ENCODE data around the gene MFSD1. TPM values are rescaled to one million over a fixed set of nuclear protein-coding genes. Genes with fewer than 3 reads are reported as not detected.

The MFSD1 gene
- polyA plus RNA-seq, 3 donors = 110 to 262 (median 225) TPM

- Histone ChIP-seq H4K20me1 (ENCODE audit: insufficient read depth, low read length) (no peaks in the 10 kb centered on the region), H3K9ac (ENCODE audit: insufficient read depth, low read length, poor library complexity, severe bottlenecking) (no peak overlapping the region), H3K27ac (ENCODE audit: low read depth in 1 of 2, low read length in 2 of 2) (no peak overlapping the region), H3K79me2 (ENCODE audit: insufficient read depth, low read length) (no peaks in the 10 kb centered on the region), H2AFZ (ENCODE audit: insufficient read depth, low read depth, low read length, poor library complexity, severe bottlenecking) (no peak overlapping the region), H3K9me3 (replicated peaks in 1 of 2; ENCODE audit: control insufficient read depth in 1 of 2, insufficient read depth in 1 of 2, low read length in 2 of 2) (no peaks in the 10 kb centered on the region), H3K4me1 (ENCODE audit: control insufficient read depth in 1 of 2, insufficient read depth in 2 of 2, low read length in 2 of 2) (no peaks in the 10 kb centered on the region), H3K27me3 (ENCODE audit: control insufficient read depth in 2 of 2, insufficient read depth in 2 of 2, low read length in 2 of 2) (no peaks in the 10 kb centered on the region), H3K36me3 (replicated peaks in 1 of 2; ENCODE audit: control insufficient read depth in 1 of 2, insufficient read depth in 2 of 2, low read length in 2 of 2) (no peaks in the 10 kb centered on the region), H3K4me3 (replicated peaks in 1 of 3; ENCODE audit: low read depth in 2 of 3, low read length in 3 of 3) (no peak overlapping the region), H3K4me2 (replicated peaks; ENCODE audit: extremely low read depth, low read length, poor library complexity, severe bottlenecking) (no peak overlapping the region)
- Mint-ChIP-seq H3K27me3 (ENCODE audit: low read depth in 3 of 3) (peaks cover 3% of the 10 kb centered on the region in 3 donors), H3K4me3 (no peak overlapping the region), H3K36me3 (no peaks in the 10 kb centered on the region), H3K27ac (no peak overlapping the region), H3K4me1 (no peaks in the 10 kb centered on the region), H3K9me3 (no peaks in the 10 kb centered on the region)
- WGBS (ENCODE audit: insufficient coverage) = 100% methylated on average over 2 of the region's 4 CpGs
- no peak for TF ChIP-seq CTCF (IDR thresholded peaks at IDR 0.05)
- no peak for DNase-seq
- intact Hi-C loops (cut with micrococcal nuclease) = no loop called here
Observed at GRCh38 chr3:158769549-158769948, 32.3 kb upstream of the MFSD1 start.

- DNase-seq = no peak
- Histone ChIP-seq H3K4me3 (replicated peaks in 1 of 3; ENCODE audit: low read depth in 2 of 3, low read length in 3 of 3) (no peak overlapping the region), H4K20me1 (ENCODE audit: insufficient read depth, low read length) (no peaks in the 10 kb centered on the region), H3K4me2 (replicated peaks; ENCODE audit: extremely low read depth, low read length, poor library complexity, severe bottlenecking) (no peak overlapping the region), H2AFZ (ENCODE audit: insufficient read depth, low read depth, low read length, poor library complexity, severe bottlenecking) (no peak overlapping the region), H3K9me3 (replicated peaks in 1 of 2; ENCODE audit: control insufficient read depth in 1 of 2, insufficient read depth in 1 of 2, low read length in 2 of 2) (no peaks in the 10 kb centered on the region), H3K36me3 (replicated peaks in 1 of 2; ENCODE audit: control insufficient read depth in 1 of 2, insufficient read depth in 2 of 2, low read length in 2 of 2) (no peaks in the 10 kb centered on the region), H3K79me2 (ENCODE audit: insufficient read depth, low read length) (no peaks in the 10 kb centered on the region), H3K27me3 (ENCODE audit: control insufficient read depth in 2 of 2, insufficient read depth in 2 of 2, low read length in 2 of 2) (no peaks in the 10 kb centered on the region), H3K27ac (ENCODE audit: low read depth in 1 of 2, low read length in 2 of 2) (no peak overlapping the region), H3K4me1 (ENCODE audit: control insufficient read depth in 1 of 2, insufficient read depth in 2 of 2, low read length in 2 of 2) (no peaks in the 10 kb centered on the region), H3K9ac (ENCODE audit: insufficient read depth, low read length, poor library complexity, severe bottlenecking) (no peak overlapping the region)
- Mint-ChIP-seq H3K27me3 (ENCODE audit: low read depth in 3 of 3) (peaks cover 2 to 3% (median 3%) of the 10 kb centered on the region in 3 donors), H3K36me3 (no peaks in the 10 kb centered on the region), H3K9me3 (no peaks in the 10 kb centered on the region), H3K27ac (no peak overlapping the region), H3K4me3 (no peak overlapping the region), H3K4me1 (no peaks in the 10 kb centered on the region)
- intact Hi-C loops (cut with micrococcal nuclease) = no loop called here
- no peak for TF ChIP-seq CTCF (IDR thresholded peaks at IDR 0.05)
- WGBS (ENCODE audit: insufficient coverage) = 96% methylated on average over 3 of the region's 10 CpGs
Observed at GRCh38 chr3:158769952-158770740, 31.7 kb upstream of the MFSD1 start.
